IPS-NIHi7 (cell line): ENCODE measurements around the gene TMEM184A.

Experiments used
- DNase-seq: peaks from one replicate; pipeline ENCODE4 v3.0.0; 2012; ENCODE audit warnings: mixed read lengths; ENCODE audit errors: extremely low spot score

Gene TMEM184A

DNA sequence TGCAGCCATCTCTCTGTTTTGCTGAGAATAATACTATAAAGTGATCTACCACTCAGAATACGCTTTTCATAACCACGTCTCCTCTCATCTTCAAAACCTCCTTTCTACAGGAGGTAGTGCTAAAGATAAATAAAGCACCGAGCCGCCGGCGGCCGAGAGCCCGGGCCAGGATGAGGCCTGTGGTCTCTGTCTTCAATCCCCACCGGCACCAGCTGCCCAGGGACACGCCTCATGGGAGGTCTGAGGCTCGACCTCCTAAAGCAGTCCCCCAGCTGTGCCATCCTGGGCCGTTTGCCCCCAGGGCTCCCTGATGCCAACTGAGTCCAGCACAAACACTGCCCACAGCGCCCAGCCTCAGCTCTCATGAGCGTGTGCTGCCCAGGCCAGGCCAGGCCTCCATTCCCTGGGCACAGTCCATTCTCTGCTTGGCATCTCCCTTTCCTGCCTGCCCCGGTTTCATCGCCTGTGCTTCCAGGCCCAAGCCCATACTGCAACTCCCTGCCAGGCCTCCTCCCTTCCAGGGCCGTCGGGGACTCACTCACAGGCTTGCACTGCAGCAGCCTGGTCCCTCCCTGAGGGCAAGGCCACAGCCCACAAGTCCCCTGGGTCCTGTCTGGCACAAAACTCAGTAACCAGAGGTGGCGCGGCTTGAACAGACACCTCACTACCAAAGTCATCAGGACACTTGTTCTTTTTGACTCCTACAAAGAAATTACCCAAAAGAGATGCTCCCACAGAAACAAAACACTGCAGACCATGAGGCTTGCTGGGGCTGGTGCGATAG lies 54.3 kb downstream of the TMEM184A start:
- no peak for DNase-seq

DNA sequence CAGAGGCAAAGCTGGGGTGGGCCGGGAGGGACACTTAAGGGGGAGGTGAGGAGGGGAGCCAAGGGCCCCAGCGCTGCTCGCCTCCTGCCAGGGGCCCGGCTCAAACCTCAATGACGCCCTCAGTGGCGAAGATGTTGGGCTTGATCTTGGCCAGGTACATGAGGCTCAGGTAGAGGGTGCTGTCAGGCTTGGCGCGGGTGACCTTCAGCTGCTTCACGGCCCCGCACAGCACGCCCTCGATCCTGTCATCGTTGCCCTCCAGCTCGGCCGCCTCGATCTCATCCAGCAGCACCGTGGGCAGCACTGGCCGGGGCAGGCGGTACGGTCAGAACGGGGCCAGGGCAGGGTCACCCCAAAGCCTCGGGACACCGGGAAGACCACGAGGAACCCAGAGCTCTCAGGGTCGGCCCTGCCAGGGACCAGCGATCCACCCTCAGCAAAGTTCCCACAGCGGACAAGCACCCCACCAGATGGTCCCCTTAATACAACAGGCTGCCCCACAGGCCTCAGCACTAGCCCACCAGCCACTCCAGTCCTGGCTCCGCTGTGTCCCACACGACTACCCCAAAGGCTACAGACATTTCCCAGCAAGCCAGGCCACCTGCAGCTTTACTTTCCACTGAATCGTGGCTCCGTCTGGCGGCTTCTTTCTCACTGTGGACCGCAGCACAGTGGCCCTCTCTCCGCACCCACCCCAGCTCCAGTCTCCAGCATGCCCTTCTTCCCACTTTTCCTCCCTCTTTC lies 55.8 kb downstream of the TMEM184A start:
- no peak for DNase-seq

DNA sequence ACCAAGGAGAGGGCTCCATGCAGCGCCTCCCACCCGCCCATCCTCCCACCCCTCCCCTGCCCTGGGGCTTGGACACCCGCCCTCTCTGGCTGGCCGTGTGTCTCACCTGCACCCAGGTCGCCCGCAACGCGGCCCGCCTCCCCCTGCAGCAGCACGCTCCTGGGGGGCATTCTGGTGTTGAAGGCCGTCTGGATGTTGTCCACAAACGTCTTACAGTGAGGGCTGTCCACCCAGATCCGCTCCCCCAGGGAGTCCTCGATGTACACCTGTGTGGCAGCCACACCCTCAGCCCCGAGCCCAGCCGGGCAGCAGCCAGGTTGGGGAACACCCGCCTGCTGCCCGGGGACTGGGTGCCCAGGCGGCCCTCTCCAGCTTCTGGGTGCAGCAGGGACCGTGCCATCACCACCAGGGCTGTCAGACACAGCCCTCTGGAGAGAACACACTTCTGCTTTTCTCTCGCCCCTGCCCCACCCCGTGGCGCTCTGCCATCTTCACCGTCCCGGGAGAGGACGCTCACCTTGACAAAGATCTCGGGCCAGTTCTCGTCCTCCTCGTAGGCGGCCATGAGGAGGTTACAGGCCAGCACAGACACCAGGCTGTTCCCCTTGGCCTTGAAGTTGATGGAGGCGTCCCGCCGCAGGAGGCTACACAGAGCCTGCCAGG lies 56.5 kb downstream of the TMEM184A start:
- no peak for DNase-seq

DNA sequence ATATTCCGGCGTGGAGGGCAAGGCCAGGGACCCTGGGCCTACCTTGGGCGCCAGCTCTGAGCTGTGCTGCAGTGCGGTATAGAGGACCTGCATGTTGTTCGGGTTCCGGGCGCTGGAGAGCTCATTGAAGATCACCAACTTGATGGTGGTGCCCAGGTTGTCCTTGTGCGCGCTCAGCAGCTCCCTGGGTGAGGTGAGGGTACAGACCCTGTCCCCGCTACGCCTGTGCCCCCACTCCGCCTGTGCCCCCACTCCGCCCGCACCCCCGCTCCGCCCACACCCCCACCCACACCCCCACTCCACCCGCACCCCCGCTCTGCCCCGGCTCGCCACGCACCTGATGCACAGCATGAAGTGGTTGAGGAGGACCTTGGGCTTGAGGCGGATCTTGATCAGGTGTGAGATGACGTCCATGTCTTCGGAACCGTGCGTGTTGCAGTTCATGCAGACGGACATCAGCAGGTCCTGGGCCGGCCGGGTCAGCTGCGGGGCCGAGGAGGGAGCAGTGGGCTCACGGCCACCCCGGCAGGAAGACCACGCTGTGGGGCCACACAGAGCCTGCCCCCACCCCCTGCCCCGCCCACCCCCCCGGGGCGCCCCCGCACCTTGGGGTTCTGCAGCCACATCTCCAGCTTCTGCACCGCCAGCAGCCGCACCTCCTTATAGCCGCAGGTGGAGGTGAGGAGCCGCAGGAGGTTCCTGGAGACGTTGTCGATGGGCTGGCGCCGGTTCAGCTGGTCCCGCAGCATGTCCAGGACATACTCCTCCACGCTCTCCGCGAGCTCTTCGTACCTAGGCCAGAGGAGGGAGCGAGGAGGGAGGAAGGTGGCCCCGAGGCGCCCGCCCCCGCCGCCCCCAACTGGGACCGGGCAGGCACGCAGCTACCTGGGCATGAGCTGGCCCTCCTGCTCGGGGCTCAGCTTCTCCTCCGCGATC lies 57.4 kb downstream of the TMEM184A start:
- no peak for DNase-seq

DNA sequence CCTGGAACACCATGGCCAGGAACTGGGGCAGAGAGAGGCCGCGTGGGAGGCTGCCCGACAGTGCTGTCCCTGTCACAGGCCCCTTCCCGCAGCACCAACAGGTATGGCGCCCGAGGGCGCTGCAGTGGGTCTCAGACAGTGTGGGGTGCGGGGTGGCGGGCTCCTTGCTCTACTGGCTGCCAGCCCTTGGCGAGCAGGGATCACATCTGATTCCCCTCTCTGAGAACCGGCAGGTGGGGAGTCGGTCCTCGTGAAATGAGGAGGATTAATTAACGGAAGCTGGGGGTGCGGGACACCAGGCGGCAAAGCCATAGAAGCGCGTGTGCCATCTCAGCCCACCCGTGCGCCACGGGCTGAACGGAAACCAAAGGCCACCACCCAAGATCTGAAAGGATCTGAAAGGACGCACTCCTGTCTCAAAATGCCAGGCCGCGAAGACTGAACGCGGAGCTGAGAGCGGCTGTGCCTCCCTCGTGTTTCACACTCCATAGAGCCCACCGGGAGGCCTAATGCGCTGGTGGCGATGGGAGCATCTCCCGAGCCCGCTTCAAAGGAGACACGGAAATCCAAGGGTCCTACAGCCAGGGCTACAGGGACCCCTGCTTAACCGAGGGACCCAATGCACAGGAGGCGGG lies 58.6 kb downstream of the TMEM184A start:
- no peak for DNase-seq

DNA sequence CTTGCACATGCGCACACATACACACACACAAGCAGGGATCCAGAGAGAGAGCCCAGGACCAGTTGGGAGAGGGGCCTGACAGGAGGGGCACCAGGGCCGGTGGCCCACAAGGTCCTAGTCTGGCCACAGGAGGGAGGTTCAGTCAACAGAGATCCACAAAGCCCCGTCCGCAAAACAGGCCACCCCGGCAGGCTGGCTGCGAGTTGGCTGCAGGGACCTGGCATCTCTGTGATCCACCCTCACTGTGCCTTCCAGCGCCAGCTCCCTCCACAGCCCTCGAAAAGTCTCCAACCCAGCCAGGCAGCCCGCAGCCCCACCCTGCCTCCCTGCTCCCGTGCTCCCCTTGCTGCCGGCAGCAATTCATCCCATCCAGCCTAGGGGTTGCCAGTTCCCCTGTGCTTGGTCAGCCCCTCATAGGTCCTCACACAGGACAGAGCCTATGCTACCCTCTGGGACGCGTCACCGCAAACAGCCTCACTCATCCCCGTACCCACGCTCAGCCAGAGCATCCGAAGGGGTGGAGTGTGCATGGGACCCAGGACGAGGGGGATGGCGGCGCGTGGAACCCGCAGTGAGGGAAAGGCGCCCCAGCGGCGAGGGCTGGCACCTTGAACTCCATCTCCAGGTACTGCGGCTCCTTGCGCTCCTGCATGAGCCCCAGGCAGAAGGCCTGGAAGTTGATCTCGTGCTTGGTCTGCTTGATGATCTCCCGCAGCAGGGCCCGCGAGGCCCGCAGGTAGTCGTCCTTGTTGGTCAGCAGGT lies 59.3 kb downstream of the TMEM184A start:
- no peak for DNase-seq

DNA sequence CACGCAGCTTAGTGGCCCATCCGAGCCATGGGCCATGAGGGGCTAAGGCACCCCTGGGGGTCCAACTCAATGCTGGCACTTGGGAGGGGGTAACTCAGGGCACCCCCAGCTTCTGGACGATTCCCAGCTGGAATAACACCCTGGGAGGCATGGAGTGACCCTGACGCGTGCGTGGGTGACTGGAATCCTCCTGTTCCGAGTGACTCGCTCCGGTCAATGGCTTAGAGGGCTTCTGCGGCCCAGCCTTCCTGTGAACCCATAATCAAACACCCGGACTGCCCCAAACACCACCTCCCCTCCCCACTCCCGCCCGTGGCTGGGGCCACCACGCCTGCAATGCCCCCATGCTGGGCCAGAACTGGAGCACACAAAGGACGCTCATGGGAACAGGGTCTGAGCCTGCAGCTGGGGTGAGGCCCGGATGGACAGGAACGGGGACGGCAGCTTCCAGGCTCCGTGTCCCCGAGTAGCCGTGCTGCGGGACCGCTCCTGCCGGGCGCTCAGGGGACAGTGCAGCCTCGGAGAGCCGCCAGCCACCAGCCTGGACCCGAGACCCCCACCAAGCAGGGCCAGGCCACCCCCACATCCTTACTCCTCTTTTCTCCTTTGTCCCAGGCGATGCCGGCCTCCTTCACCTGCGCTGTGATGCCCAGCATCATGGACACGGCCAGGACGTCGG lies 60.3 kb downstream of the TMEM184A start:
- DNase-seq, result no peak

DNA sequence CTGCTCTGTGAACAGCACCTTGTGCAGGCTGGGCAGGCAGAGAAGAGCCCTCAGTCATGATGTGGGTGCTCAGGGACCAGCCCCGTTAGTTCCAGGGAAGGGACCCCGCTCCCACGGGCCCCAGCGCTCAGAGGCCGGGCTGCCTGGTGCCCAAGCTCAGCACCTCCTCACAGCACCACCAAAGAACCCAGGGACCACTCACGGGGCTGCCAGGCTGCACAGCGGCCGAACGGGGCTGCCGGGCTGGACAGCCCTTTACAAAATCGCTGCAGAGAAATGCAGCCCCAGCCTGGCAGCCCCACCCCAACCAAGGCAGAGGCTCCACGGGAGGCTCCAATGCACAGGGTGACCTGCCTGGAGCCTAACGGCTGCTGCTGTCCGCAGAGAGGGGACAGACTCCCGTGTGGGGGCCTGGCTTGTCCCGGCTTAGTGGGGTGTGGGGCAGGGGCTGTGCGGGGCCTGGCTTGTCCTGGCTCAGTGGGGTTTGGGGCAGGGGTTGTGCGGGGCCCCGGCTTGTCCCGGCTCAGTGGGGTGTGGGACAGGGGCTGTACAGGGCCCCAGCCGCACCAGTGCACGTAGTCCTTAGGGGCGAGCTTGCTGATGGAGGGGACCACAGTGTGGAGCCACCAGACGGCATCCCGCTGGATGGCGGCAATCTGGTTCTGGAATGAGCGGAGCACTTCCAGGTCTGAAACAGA lies 61.0 kb downstream of the TMEM184A start:
- no peak for DNase-seq

DNA sequence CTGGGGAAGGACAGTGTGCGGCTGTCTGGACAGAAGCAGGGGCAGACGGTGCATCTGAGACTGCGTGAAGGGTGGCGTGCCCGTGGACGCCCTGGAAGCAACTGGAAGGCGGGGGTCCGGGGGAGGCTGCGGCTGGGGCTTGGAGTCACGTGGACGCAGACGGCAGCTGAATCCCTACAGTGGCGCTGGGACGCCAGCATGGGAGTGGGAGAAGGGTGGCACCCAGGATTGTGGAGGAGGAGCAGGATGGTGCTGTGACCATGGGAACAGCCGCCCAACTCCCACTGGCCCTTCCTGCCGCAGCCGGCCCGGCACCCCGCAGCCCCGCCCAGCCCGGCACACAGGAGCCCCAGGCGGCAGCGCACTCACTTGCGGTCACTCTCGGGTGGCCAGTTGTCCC lies 61.6 kb downstream of the TMEM184A start:
- no peak for DNase-seq

DNA sequence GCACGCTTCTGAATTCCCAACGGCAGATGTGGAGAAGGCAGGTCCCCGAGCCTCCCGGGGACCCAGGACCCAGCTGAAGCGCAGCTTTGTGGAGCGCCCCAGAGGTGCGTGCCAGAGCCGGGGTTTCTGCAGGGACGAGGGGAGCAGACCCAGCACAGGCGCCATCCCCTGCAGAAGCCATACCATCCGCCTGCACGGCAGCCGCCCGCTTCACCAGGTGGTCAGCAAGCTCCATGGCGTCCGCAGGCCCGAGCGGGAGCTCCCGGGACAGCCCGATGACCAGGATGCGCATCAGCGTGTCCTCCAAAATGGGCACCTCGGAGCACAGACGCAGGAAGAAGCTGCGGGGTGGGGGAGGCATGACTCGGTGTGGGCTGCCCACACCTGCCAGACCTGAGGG lies 62.4 kb downstream of the TMEM184A start:
- DNase-seq, result no peak

DNA sequence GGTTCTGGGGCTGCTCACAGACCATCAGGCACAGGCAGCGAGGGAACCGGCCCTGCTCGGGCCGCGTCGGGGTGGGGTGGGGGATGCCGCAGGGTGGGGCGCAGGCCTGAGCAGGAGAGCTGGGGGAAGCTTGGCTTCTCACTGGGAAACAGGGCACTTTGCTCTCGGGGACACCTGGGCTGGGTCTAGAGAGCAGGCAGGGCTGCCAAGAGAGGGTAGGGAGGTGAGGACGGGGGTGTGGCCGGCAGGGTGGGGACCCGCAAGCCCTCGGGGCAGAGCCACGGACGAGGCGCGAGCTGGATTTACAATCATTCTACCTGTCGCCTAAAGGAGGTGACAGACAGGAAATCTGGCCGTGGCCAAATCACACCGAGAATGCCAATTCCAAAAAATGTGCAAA lies 62.9 kb downstream of the TMEM184A start:
- no peak for DNase-seq

DNA sequence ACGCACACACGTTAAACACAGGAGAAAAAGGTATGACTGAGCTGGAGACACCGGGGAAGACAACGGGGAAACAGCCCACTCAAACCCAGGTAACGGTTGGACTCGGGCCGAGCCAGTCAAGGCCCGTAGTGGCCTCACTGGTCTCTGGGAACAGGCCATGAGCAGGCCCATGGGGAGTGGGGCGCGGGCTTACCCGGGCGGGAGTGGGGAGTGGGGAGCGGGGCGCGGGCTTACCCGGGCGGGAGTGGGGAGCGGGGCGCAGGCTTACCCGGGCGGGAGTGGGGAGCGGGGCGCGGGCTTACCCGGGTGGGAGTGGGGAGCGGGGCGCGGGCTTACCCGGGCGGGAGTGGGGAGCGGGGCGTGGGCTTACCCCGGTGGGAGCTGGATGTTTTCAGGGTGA lies 63.4 kb downstream of the TMEM184A start:
- DNase-seq, result no peak
